ENCODE data around the gene CDK5R2. TPM values are rescaled to one million over a fixed set of nuclear protein-coding genes. Genes with fewer than 3 reads are reported as not detected.

Gene CDK5R2
- total RNA-seq, 1 experiment from 2014 or later, result 0.11 TPM

GRCh38 chr2:218981390-218981880 lies 22.0 kb downstream of the CDK5R2 start:
- no peaks in the 10 kb centered on the region for H3F3A ChIP-seq (ENCODE audit: low read length, unreplicated experiment)
- no peaks in the 10 kb centered on the region for H3K79me2 ChIP-seq (ENCODE audit: low read length)
- no peak overlapping the region for H3K27ac ChIP-seq (ENCODE audit: low read length)
- no peak for ATAC-seq
- no peak overlapping the region for H3K9ac ChIP-seq (ENCODE audit: low read length)
- H3K36me3 ChIP-seq (ENCODE audit: low read depth, low read length), result no peaks in the 10 kb centered on the region
- H3K4me3 ChIP-seq (ENCODE audit: low read length), result no peak overlapping the region
- POLR2A ChIA-PET (ENCODE audit: unreplicated experiment), result no interaction called here
- no TSS peak for BruUV-seq (replicated peaks)
- no peaks in the 10 kb centered on the region for H4K20me1 ChIP-seq (ENCODE audit: low read length)
- H3K27me3 ChIP-seq (ENCODE audit: low read length), result peaks cover 39% of the 10 kb centered on the region
- H3K9me2 ChIP-seq (replicated peaks; ENCODE audit: low read length), result no peaks in the 10 kb centered on the region
- CTCF ChIA-PET, result no interaction called here
- no peak overlapping the region for H3K4me2 ChIP-seq (ENCODE audit: low read length)
- intact Hi-C loops (cut with micrococcal nuclease), result loop anchor here (5.0 kb wide), 1 partner anchor 104 kb away; no protein-coding TSS in a partner anchor
- H3K4me1 ChIP-seq (ENCODE audit: insufficient read depth, low read length), result no peaks in the 10 kb centered on the region
- H3K9me3 ChIP-seq (ENCODE audit: low read length), result no peaks in the 10 kb centered on the region
- TF ChIP-seq CTCF (conservative IDR thresholded peaks at IDR 0.05; ENCODE audit: low read depth, low read length), result no peak
- no peak for TF ChIP-seq EZH2 (IDR thresholded peaks at IDR 0.05; ENCODE audit: low read length, unreplicated experiment)
- TF ChIP-seq EZH2phosphoT487 (IDR thresholded peaks at IDR 0.05; ENCODE audit: borderline replicate concordance, low read length), result no peak
- H2AFZ ChIP-seq (ENCODE audit: low read length), result no peak overlapping the region
- no peak for DNase-seq

- Histone ChIP-seq H3K27ac (ENCODE audit: low read length) (no peak overlapping the region), H3K36me3 (ENCODE audit: low read depth, low read length) (no peaks in the 10 kb centered on the region), H3K9me3 (ENCODE audit: low read length) (no peaks in the 10 kb centered on the region), H3K4me1 (ENCODE audit: insufficient read depth, low read length) (no peaks in the 10 kb centered on the region), H3K9ac (ENCODE audit: low read length) (no peak overlapping the region), H2AFZ (ENCODE audit: low read length) (no peak overlapping the region), H3K4me2 (ENCODE audit: low read length) (no peak overlapping the region), H4K20me1 (ENCODE audit: low read length) (no peaks in the 10 kb centered on the region), H3K27me3 (ENCODE audit: low read length) (peaks cover 45% of the 10 kb centered on the region), H3K79me2 (ENCODE audit: low read length) (no peaks in the 10 kb centered on the region), H3K9me2 (replicated peaks; ENCODE audit: low read length) (no peaks in the 10 kb centered on the region), H3K4me3 (ENCODE audit: low read length) (no peak overlapping the region), H3F3A (ENCODE audit: low read length, unreplicated experiment) (no peaks in the 10 kb centered on the region)
- ChIA-PET POLR2A (ENCODE audit: unreplicated experiment) (no interaction called here), CTCF (no interaction called here)
- no peak for ATAC-seq
- BruUV-seq (replicated peaks), result no TSS peak
- DNase-seq, result no peak
- intact Hi-C loops (cut with micrococcal nuclease), result loop anchor here (5.0 kb wide), 1 partner anchor 105 kb away; no protein-coding TSS in a partner anchor
- TF ChIP-seq EZH2phosphoT487 (IDR thresholded peaks at IDR 0.05; ENCODE audit: borderline replicate concordance, low read length), result no peak
- TF ChIP-seq EZH2 (IDR thresholded peaks at IDR 0.05; ENCODE audit: low read length, unreplicated experiment), result no peak
These were observed 22.6 kb downstream of the CDK5R2 start for GRCh38 chr2:218981881-218982585.

- no peak overlapping the region for H3K4me3 ChIP-seq (ENCODE audit: low read length)
- no peaks in the 10 kb centered on the region for H3K79me2 ChIP-seq (ENCODE audit: low read length)
- no peaks in the 10 kb centered on the region for H3K36me3 ChIP-seq (ENCODE audit: low read depth, low read length)
- BruUV-seq (replicated peaks), result no TSS peak
- no peak for TF ChIP-seq CTCF (conservative IDR thresholded peaks at IDR 0.05; ENCODE audit: low read depth, low read length)
- no peak for TF ChIP-seq EZH2phosphoT487 (IDR thresholded peaks at IDR 0.05; ENCODE audit: borderline replicate concordance, low read length)
- TF ChIP-seq EZH2 (IDR thresholded peaks at IDR 0.05; ENCODE audit: low read length, unreplicated experiment), result no peak
- H3F3A ChIP-seq (ENCODE audit: low read length, unreplicated experiment), result no peaks in the 10 kb centered on the region
- no peak for DNase-seq
- H3K4me2 ChIP-seq (ENCODE audit: low read length), result no peak overlapping the region
- H3K9me2 ChIP-seq (replicated peaks; ENCODE audit: low read length), result no peaks in the 10 kb centered on the region
- H3K9me3 ChIP-seq (ENCODE audit: low read length), result no peaks in the 10 kb centered on the region
- H3K9ac ChIP-seq (ENCODE audit: low read length), result no peak overlapping the region
- CTCF ChIA-PET, result no interaction called here
- H3K27me3 ChIP-seq (ENCODE audit: low read length), result peaks cover 51% of the 10 kb centered on the region
- POLR2A ChIA-PET (ENCODE audit: unreplicated experiment), result no interaction called here
- no peak for ATAC-seq
- intact Hi-C loops (cut with micrococcal nuclease), result loop anchor here (5.0 kb wide), 1 partner anchor 105 kb away; no protein-coding TSS in a partner anchor
- no peak overlapping the region for H3K27ac ChIP-seq (ENCODE audit: low read length)
- H4K20me1 ChIP-seq (ENCODE audit: low read length), result no peaks in the 10 kb centered on the region
- H2AFZ ChIP-seq (ENCODE audit: low read length), result no peak overlapping the region
- no peaks in the 10 kb centered on the region for H3K4me1 ChIP-seq (ENCODE audit: insufficient read depth, low read length)
These were observed 23.3 kb downstream of the CDK5R2 start for GRCh38 chr2:218982586-218983262.
